ENCODE measurements around the gene PPFIBP1. TPM values are rescaled to one million over a fixed set of nuclear protein-coding genes. Genes with fewer than 3 reads are reported as not detected.
"Not testable (repeated sequence)": the region's sequence is repeated elsewhere in the genome, so short reads cannot be mapped to it uniquely, and the experiment has no call there.

Gene PPFIBP1
- total RNA-seq, 2 experiments from 2014 or later, result 14.6 to 18.2 TPM

DNA sequence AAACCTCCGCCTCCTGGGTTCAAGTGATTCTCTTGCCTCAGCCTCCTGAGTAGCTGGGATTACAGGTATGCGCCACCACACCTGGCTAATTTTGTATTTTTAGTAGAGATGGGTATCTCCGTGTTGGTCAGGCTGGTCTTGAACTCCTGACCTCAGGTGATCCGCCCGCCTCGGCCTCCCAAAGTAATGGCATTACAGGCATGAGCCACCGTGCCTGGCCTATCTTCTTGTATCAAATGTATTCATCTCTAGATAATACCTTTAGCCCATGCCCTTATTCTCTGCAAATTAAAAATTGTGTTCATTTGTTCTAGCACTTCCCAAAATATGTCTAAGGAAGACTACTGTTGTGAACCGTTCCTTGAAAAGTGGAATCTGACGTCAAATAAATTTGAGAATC is 210.3 kb downstream of the PPFIBP1 start:
- POLR2A ChIA-PET, result interaction anchor here (0.6 kb wide), 1 partner anchor 96 kb away, joined by 3 read pairs; no protein-coding TSS in a partner anchor
- not testable (repeated sequence) for H3K9me3 Mint-ChIP-seq; H3K4me3 Mint-ChIP-seq; H3K4me1 Mint-ChIP-seq; DNase-seq; H3K27me3 Mint-ChIP-seq; ATAC-seq (ENCODE audit: low read depth); H3K27ac Mint-ChIP-seq
- H3K36me3 Mint-ChIP-seq, result peaks cover 13% of the 10 kb centered on the region

DNA sequence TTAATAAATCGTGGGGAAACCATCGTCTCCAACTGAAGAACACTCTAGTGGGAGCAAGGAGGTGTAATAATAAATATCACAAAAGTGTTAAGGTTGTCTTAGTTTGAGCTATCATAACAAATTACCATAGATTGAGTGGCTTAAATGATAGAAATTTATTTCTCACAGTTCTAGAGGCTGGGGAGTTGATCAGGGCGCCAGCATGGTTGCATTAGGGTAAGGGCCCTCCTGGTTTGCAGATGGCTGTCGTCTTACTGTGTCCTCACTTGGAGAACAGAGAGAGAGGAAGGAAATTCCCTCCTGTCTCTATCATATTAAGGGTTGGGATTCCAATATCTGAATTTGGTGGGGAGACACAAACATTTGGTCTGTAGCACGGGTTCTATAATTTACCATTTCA is 219.6 kb downstream of the PPFIBP1 start:
- Mint-ChIP-seq H3K27ac (no peak overlapping the region), H3K27me3 (no peaks in the 10 kb centered on the region), H3K9me3 (no peaks in the 10 kb centered on the region), H3K4me1 (peaks cover 9% of the 10 kb centered on the region), H3K4me3 (no peak overlapping the region), H3K36me3 (peaks cover 30% of the 10 kb centered on the region)
- ATAC-seq (ENCODE audit: low read depth), result no peak
- POLR2A ChIA-PET, result no interaction called here
- DNase-seq, result no peak

Other genes with a start within 250 kb of the PPFIBP1 start
- 10 to 100 TPM in 1 of 2 experiments, 1 to 10 TPM in 1; 8.6 to 11.8 TPM for gene BMAL2, start 191.4 kb upstream of the PPFIBP1 start, total RNA-seq
- not detected for gene SMCO2, start 77.5 kb upstream of the PPFIBP1 start, total RNA-seq
- under 1 TPM in 1 of 2 experiments, not detected in 1; 0.28 TPM for gene REP15, start 172.2 kb downstream of the PPFIBP1 start, total RNA-seq
- 10 to 100 TPM; 31.5 to 31.9 TPM for gene MRPS35, start 186.6 kb downstream of the PPFIBP1 start, total RNA-seq

Data from activated naive CD8-positive, alpha-beta T cell treated with anti-CD3 and anti-CD28 coated beads, Interleukin-2, amount 10 ng/mL, durations not matched to agents 7 days and 5 days (primary cell).